Activated T-helper 2 cell treated with anti-CD3 and anti-CD28 coated beads, Interferon-gamma antibody, Interleukin-2, Interleukin-4, amounts not matched to agents 10 μg/mL and 5 μg/mL and 100 μg/mL, durations not matched to agents 14 hours and 24 hours and 36 hours (primary cell): ENCODE data around the gene TRPM4. TPM values are rescaled to one million over a fixed set of nuclear protein-coding genes. Genes with fewer than 3 reads are reported as not detected.
"Not testable (repeated sequence)": the region's sequence is repeated elsewhere in the genome, so short reads cannot be mapped to it uniquely, and the experiment has no call there.

Source experiments
- DNase-seq: peaks from one replicate; pipeline ENCODE4 v3.0.0; 2021; ENCODE audit warnings: low spot score
- H3K27ac Mint-ChIP-seq: one replicate; pipeline ENCODE4 v1.8.0; 2021; ENCODE audit warnings: mixed read lengths
- H3K27me3 Mint-ChIP-seq: one replicate; pipeline ENCODE4 v1.8.0; 2021; ENCODE audit warnings: low read depth, mixed read lengths
- H3K36me3 Mint-ChIP-seq: one replicate; pipeline ENCODE4 v1.8.0; 2021; ENCODE audit warnings: low read depth, mixed read lengths
- H3K4me1 Mint-ChIP-seq: one replicate; pipeline ENCODE4 v1.8.0; 2021; ENCODE audit warnings: low read depth, mixed read lengths
- H3K4me3 Mint-ChIP-seq: one replicate; pipeline ENCODE4 v1.8.0; 2021; ENCODE audit warnings: low read depth, mild to moderate bottlenecking, moderate library complexity, mixed read lengths
- H3K9me3 Mint-ChIP-seq: one replicate; pipeline ENCODE4 v1.8.0; 2021; ENCODE audit warnings: mixed read lengths
- intact Hi-C: fragments of 100-400 bp; cut with micrococcal nuclease; formaldehyde crosslinking; loops from one replicate; pipeline ENCODE4 v1.15.1; 2023
- total RNA-seq: library from RNA; stranded (reverse); gene quantifications from 2 replicates; pipeline ENCODE4 v1.2.3, GENCODE V29; 2022

Gene TRPM4
- total RNA-seq, 1 donor from 2014 or later: 1.9 TPM

DNA sequence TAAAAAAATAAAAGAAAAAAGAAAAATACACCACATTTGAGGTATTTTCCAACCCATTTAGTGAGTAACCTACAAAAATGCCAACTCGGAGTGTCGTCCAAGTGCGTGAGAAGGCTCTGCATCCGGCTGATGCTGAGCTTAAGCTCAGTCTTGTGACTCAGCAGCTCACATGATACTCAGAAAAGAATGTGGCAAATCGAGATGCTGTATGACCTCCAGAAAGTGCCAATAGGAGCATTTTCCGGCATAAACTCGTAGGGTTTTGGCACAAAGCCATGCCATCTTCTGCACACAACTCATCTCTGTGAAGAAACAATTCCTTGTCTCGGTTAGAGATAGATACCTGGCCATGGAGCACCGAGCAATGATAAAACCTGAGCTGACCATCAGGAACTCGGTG, 58.5 kb downstream of the TRPM4 start:
- Mint-ChIP-seq H3K36me3 (no peaks in the 10 kb centered on the region), H3K27ac (no peak overlapping the region), H3K27me3 (no peaks in the 10 kb centered on the region), H3K4me1 (no peaks in the 10 kb centered on the region), H3K4me3 (no peak overlapping the region), H3K9me3 (no peaks in the 10 kb centered on the region)
- no peak for DNase-seq
- intact Hi-C loops: no loop called here

DNA sequence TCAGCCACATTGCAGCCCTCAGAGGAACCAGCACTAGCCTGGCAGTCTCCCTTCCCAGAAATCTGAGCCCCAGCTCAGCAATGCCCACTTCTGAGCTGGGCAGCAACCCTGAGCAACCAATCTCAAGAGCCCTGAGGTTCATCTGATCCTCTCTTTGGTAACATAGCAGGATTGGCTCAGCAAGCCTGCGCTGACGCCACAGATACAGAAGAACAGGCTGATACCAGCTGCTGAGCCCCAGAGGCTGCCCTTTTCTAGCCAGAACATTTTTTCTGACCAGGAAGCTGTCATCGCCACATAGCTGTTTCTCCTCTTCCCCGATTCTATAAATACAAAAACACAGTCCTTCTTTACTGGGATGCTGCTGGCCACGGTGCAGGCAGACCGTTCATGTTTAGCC, 59.8 kb downstream of the TRPM4 start:
- Mint-ChIP-seq H3K4me3 (no peak overlapping the region), H3K27ac (no peak overlapping the region), H3K36me3 (no peaks in the 10 kb centered on the region), H3K27me3 (no peaks in the 10 kb centered on the region), H3K9me3 (no peaks in the 10 kb centered on the region), H3K4me1 (no peaks in the 10 kb centered on the region)
- intact Hi-C loops: no loop called here
- no peak for DNase-seq

DNA sequence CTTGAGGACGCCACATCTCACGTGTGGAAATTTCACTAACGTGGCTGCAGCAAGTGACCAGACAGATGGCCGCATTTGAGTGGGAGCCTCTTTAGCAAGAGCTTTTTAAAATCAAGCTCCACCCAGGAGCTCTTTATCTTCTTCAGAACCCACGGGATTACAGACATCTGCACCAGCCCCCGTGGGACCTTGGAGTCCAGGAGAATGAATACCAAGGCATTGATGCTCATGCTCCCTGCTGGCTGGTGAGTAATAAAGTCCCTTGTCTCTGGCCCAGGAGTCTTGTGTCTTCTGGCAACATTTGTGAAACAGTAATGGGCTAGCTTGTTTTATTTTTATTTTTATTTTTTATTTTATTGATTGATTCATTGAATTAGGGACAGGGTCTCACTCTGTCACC, 64.4 kb downstream of the TRPM4 start:
- Mint-ChIP-seq H3K36me3 (no peaks in the 10 kb centered on the region), H3K9me3 (no peaks in the 10 kb centered on the region), H3K4me3 (no peak overlapping the region), H3K27me3 (no peaks in the 10 kb centered on the region), H3K4me1 (peaks cover 4% of the 10 kb centered on the region), H3K27ac (no peak overlapping the region)
- DNase-seq: no peak
- intact Hi-C loops: no loop called here

DNA sequence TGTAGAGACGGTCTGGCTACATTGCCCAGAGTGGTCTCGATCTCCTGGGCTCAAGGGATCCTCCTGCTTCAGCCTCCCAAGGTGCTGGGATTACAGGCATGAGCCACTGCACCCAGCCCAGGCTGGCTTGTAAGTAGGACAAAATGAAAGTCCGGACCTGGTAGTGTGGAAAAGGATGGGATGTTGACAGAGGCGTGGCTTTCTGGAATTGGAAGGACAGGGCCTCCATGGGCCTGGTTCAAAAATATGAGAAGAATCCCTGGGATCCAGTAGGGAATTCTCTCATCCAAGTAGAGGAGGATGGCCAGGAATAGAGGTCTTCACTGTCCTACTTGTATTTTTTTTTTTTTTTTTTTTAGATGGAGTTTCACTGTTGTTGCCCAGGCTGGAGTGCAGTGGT, 64.9 kb downstream of the TRPM4 start:
- intact Hi-C loops: no loop called here
- Mint-ChIP-seq H3K4me3 (no peak overlapping the region), H3K4me1 (peaks cover 4% of the 10 kb centered on the region), H3K9me3 (no peaks in the 10 kb centered on the region), H3K27ac (no peak overlapping the region), H3K27me3 (no peaks in the 10 kb centered on the region), H3K36me3 (no peaks in the 10 kb centered on the region)
- no peak for DNase-seq

DNA sequence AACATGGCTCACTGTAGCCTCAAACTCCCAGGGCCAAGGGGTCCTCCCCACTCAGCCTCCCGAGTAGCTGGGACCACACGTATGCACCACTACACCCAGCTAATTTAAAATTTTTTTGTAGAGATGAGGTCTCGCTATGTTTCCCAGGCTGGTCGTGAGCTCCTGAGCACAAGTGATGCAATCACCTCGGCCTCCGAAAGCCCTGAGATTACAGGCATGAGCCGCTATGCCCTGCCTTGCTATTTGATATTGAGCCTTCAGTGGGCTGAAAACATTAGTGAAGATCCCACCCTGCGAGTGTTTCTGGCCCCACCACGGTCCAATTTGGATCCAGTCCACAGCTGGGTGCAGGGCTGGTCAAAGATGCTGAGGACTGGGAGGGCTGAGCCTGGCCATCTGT, 65.9 kb downstream of the TRPM4 start:
- Mint-ChIP-seq H3K9me3 (no peaks in the 10 kb centered on the region), H3K4me1 (peaks cover 4% of the 10 kb centered on the region), H3K36me3 (no peaks in the 10 kb centered on the region), H3K27me3 (no peaks in the 10 kb centered on the region), H3K27ac (no peak overlapping the region), H3K4me3 (no peak overlapping the region)
- intact Hi-C loops: no loop called here
- no peak for DNase-seq

DNA sequence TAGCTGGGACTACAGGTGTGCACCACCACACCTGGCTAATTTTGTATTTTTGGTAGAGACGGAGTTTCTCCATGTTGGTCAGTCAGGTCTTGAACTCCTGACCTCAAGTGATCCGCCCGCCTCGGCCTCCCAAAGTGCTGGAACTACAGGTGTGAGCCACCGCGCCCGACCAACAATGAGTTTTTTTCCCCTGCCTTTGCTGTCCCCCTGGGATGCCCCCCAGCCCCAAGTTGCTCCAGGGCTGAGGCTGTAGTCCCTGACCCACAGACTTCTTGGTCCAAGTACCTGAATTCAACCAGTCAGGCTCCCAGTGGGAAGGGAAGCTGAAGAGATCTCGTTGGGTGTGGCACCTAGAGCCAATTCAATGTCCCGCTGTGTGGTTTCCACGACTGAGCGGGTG, 66.8 kb downstream of the TRPM4 start:
- DNase-seq, H3K4me1 Mint-ChIP-seq, H3K4me3 Mint-ChIP-seq, intact Hi-C loops, H3K27me3 Mint-ChIP-seq, H3K36me3 Mint-ChIP-seq, H3K9me3 Mint-ChIP-seq, H3K27ac Mint-ChIP-seq: not testable (repeated sequence)

DNA sequence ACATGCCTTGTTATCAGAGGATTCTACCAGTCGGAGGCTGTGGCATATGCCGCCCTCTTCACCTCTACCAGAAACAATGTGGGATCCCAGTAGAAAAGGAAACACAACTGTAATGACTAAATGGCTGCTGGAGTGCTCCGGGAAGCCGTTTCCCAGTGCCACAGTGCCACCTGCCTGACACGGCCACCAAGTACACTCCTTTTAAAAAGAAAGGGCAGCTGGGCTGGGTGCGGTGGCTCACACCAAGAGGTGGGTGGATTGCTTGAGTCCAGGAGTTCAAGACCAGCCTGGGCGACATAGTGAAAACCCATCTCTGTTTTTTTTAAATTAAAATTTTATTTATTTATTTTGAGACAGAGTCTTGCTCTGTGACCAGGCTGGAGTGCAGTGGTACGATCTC, 67.3 kb downstream of the TRPM4 start:
- Mint-ChIP-seq H3K4me3 (no peak overlapping the region), H3K27ac (no peak overlapping the region), H3K9me3 (no peaks in the 10 kb centered on the region), H3K36me3 (no peaks in the 10 kb centered on the region), H3K4me1 (peaks cover 4% of the 10 kb centered on the region), H3K27me3 (no peaks in the 10 kb centered on the region)
- intact Hi-C loops: no loop called here
- peak; percentile 19 for DNase-seq

DNA sequence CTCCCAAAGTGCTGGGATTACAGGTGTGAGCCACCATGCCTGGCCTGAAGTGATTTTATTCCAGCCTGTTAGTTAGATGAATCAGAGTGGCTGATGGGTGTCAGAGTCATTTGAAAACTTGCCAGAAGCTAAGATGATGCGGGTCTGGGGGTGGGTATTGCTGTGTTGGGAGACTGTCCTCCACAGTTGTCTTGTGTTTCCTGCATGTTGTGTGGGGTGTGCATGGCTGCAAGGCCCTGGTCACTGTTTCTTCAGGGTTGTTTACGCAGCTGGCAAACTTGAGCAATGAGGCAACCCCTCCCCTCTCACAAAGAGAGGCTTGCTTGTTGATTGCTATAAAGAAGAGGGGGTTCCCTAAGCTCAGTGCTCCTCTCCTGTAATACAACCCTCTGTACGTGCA, 71.8 kb downstream of the TRPM4 start:
- no peaks in the 10 kb centered on the region for H3K27me3 Mint-ChIP-seq
- no peak for DNase-seq
- H3K27ac Mint-ChIP-seq: no peak overlapping the region
- H3K4me1 Mint-ChIP-seq: peaks cover 9% of the 10 kb centered on the region
- no peak overlapping the region for H3K4me3 Mint-ChIP-seq
- no peaks in the 10 kb centered on the region for H3K9me3 Mint-ChIP-seq
- H3K36me3 Mint-ChIP-seq: no peaks in the 10 kb centered on the region
- intact Hi-C loops: no loop called here

DNA sequence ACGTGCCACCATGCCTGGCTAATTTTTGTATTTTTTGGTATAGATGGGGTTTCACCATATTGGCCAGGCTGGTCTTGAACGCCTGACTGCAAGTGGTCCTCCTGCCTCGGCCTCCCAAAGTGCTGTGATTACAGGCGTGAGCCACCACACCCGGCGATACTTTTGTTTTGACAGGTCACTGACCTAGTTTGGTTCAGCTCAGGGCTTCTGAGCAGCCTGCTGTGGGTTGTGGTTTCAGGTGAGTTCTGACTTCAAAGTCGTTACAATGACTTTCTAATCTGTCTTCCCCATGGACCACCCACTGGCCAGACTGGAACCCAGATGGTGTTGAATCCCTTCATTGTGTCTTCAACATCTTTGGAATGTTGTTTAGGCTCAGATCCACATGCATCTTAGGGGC, 73.8 kb downstream of the TRPM4 start:
- no peaks in the 10 kb centered on the region for H3K9me3 Mint-ChIP-seq
- no peak overlapping the region for H3K27ac Mint-ChIP-seq
- no peaks in the 10 kb centered on the region for H3K27me3 Mint-ChIP-seq
- no peak overlapping the region for H3K4me3 Mint-ChIP-seq
- no peaks in the 10 kb centered on the region for H3K36me3 Mint-ChIP-seq
- intact Hi-C loops: no loop called here
- no peak for DNase-seq
- H3K4me1 Mint-ChIP-seq: peaks cover 5% of the 10 kb centered on the region

DNA sequence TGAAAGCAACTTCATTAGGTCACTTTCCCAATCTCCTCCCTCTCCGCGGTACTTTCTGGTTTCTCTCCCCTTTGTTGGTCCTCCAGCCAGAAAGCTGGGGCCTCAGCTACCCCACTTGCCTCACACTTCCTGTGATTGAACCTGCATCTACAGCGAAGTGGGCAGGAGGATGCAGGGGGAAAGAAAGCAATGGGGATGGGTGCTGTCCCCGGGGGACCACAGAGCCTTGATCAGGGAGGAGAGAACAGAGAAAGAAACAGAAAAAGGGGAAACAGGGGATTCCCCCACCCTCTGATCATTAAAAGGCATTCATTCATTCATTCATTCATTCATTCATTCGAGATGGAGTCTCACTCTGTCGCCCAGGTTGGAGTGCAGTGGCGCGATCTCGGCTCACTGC, 74.2 kb downstream of the TRPM4 start:
- H3K9me3 Mint-ChIP-seq: no peaks in the 10 kb centered on the region
- intact Hi-C loops: no loop called here
- no peak for DNase-seq
- no peaks in the 10 kb centered on the region for H3K36me3 Mint-ChIP-seq
- H3K27ac Mint-ChIP-seq: no peak overlapping the region
- no peak overlapping the region for H3K4me3 Mint-ChIP-seq
- peaks cover 5% of the 10 kb centered on the region for H3K4me1 Mint-ChIP-seq
- H3K27me3 Mint-ChIP-seq: no peaks in the 10 kb centered on the region

DNA sequence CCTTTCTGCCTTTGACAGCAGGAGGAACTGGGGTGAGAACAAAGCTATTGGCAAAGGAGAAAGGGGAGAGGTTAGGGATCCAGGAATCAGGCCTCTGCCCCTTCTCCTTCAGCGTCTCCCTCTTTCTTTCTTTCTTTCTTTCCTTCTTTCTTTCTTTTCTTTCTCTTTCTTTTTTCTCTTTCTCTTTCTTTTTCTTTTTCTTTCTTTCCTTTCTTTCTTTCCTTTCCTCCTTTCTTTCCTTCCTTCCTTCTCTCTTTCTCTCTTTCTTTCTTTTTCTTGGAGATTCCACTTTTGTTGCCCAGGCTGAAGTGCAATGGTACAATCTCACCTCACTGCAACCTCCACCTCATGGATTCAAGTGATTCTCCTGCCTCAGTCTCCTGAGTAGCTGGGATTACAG, 75.6 kb downstream of the TRPM4 start:
- H3K4me1 Mint-ChIP-seq: peaks cover 5% of the 10 kb centered on the region
- H3K36me3 Mint-ChIP-seq: no peaks in the 10 kb centered on the region
- no peaks in the 10 kb centered on the region for H3K9me3 Mint-ChIP-seq
- H3K27me3 Mint-ChIP-seq: no peaks in the 10 kb centered on the region
- H3K4me3 Mint-ChIP-seq: no peak overlapping the region
- intact Hi-C loops: no loop called here
- no peak for DNase-seq
- H3K27ac Mint-ChIP-seq: no peak overlapping the region

DNA sequence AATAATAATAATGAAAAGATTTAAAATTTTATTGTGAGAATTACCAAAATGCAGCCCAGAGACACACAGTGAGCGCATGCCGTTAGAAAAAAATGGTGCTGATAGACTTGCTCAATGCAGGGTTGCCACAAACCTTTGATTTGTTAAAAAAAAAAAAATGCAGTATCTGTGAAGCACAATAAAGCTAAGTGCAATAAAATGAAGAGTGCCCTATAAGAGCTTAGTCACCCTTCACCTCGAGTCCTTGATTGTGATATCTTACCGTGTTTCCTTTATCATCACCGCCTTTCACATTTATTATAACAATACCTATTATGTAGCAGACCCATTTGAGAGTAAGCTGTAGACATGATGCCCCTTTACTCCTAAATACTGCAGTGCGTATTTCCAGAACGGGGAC, 84.2 kb downstream of the TRPM4 start:
- intact Hi-C loops: no loop called here
- H3K9me3 Mint-ChIP-seq: no peaks in the 10 kb centered on the region
- peaks cover 3% of the 10 kb centered on the region for H3K27me3 Mint-ChIP-seq
- H3K36me3 Mint-ChIP-seq: no peaks in the 10 kb centered on the region
- H3K27ac Mint-ChIP-seq: no peak overlapping the region
- DNase-seq: no peak
- H3K4me3 Mint-ChIP-seq: no peak overlapping the region
- no peaks in the 10 kb centered on the region for H3K4me1 Mint-ChIP-seq

DNA sequence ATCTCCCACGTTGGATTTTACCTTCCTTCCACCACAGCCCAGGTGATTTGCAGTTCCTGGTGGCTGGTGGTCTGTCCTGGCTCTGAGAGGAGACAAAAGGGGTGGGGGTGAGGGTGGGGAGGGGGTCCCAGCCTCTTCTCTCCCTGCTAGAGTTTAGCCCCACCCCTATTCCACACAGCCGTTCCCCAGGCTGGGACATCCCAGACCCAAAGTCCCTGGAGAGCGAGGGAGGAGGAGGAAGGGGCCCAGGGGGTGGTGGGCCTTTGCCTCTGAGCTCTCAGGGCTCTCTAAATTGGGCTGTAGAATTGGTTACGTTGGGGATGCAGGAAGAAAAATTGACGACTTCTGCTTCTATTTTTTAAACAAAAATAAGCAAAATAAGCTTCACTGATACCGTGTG, 85.5 kb downstream of the TRPM4 start:
- intact Hi-C loops: no loop called here
- Mint-ChIP-seq H3K27ac (no peak overlapping the region), H3K36me3 (no peaks in the 10 kb centered on the region), H3K27me3 (peaks cover 3% of the 10 kb centered on the region), H3K9me3 (no peaks in the 10 kb centered on the region), H3K4me3 (no peak overlapping the region), H3K4me1 (no peaks in the 10 kb centered on the region)
- no peak for DNase-seq

DNA sequence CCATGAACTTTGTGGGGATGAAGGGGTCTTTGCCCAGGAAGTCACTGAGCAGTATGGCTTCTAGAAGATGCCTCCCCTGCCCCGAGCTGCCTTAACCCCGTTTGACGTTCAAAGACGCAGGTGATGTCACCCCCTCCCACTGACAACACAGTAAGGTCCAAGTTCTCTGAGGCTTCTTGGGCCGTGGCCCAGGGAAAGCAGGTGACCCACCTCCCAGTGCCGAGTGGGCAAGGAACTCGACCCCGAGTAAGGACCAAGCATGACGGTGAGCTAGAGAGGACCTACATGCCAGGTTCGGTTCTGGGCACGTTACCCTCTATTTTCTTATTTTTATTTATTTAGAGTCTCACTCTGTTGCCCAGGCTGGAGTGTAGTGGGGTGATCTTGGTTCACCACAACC, 86.1 kb downstream of the TRPM4 start:
- intact Hi-C loops: no loop called here
- no peak for DNase-seq
- no peaks in the 10 kb centered on the region for H3K36me3 Mint-ChIP-seq
- H3K27me3 Mint-ChIP-seq: peaks cover 3% of the 10 kb centered on the region
- no peak overlapping the region for H3K4me3 Mint-ChIP-seq
- H3K27ac Mint-ChIP-seq: no peak overlapping the region
- no peaks in the 10 kb centered on the region for H3K9me3 Mint-ChIP-seq
- no peaks in the 10 kb centered on the region for H3K4me1 Mint-ChIP-seq
